ENCODE data around the gene RAVER1. TPM values are rescaled to one million over a fixed set of nuclear protein-coding genes. Genes with fewer than 3 reads are reported as not detected.

The RAVER1 gene
- total and polyA plus RNA-seq, 9 of the 15 experiments (the other 6 are each of a cell fraction or from before 2014, with no cell fraction given) = 0.06 to 113 (median 7.0) TPM

DNA sequence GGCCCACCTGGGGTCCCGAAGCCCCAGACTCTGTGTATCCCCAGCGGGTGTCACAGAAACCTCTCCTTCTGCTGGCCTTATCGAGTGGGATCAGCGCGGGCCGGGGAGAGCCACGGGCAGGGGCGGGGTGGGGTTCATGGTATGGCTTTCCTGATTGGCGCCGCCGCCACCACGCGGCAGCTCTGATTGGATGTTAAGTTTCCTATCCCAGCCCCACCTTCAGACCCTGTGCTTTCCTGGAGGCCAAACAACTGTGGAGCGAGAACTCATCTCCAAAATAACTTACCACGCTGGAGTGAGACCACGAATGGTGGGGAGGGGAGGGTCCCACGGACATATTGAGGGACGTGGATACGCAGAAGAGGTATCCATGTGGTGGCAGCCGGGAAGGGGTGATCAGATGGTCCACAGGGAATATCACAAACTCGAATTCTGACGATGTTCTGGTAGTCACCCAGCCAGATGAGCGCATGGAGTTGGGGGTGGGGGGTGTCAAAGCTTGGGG is 44.6 kb downstream of the RAVER1 start (continued):
- TF ChIP-seq NRF1 (conservative IDR thresholded peaks at IDR 0.05 in 1 of 2, IDR thresholded peaks at IDR 0.05 in 1 of 2) (no peak), ZNF282 (CRISPR knock-in tag; IDR thresholded peaks at IDR 0.05) (no peak), E2F1 (CRISPR knock-in tag; IDR thresholded peaks at IDR 0.05) (0 out of 2 replicates have a peak, but pooled peaks have one; percentile 4), SMAD3 (CRISPR knock-in tag; conservative IDR thresholded peaks at IDR 0.05) (no peak), UBTF (IDR thresholded peaks at IDR 0.05; ENCODE audit: borderline replicate concordance in 1 of 2, low read depth in 2 of 2, low read length in 2 of 2) (no peak), TEAD1 (CRISPR knock-in tag; IDR thresholded peaks at IDR 0.05) (no peak), MEF2A (IDR thresholded peaks at IDR 0.05; ENCODE audit: control insufficient read depth, low read depth, low read length) (no peak), PHF21A (IDR thresholded peaks at IDR 0.05; ENCODE audit: borderline replicate concordance, low read depth) (no peak), NONO (IDR thresholded peaks at IDR 0.05; ENCODE audit: low read depth in 2 of 2, low read length in 1 of 2) (no peak), PATZ1 (CRISPR knock-in tag; IDR thresholded peaks at IDR 0.05; ENCODE audit: borderline replicate concordance) (no peak), NCOA2 (IDR thresholded peaks at IDR 0.05; ENCODE audit: partially characterized antibody in 2 of 2) (no peak)
- TF ChIP-seq, protein P1, sequence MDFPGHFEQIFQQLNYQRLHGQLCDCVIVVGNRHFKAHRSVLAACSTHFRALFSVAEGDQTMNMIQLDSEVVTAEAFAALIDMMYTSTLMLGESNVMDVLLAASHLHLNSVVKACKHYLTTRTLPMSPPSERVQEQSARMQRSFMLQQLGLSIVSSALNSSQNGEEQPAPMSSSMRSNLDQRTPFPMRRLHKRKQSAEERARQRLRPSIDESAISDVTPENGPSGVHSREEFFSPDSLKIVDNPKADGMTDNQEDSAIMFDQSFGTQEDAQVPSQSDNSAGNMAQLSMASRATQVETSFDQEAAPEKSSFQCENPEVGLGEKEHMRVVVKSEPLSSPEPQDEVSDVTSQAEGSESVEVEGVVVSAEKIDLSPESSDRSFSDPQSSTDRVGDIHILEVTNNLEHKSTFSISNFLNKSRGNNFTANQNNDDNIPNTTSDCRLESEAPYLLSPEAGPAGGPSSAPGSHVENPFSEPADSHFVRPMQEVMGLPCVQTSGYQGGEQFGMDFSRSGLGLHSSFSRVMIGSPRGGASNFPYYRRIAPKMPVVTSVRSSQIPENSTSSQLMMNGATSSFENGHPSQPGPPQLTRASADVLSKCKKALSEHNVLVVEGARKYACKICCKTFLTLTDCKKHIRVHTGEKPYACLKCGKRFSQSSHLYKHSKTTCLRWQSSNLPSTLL (IDR thresholded peaks at IDR 0.05) = no peak
- TF ChIP-seq, protein P2, sequence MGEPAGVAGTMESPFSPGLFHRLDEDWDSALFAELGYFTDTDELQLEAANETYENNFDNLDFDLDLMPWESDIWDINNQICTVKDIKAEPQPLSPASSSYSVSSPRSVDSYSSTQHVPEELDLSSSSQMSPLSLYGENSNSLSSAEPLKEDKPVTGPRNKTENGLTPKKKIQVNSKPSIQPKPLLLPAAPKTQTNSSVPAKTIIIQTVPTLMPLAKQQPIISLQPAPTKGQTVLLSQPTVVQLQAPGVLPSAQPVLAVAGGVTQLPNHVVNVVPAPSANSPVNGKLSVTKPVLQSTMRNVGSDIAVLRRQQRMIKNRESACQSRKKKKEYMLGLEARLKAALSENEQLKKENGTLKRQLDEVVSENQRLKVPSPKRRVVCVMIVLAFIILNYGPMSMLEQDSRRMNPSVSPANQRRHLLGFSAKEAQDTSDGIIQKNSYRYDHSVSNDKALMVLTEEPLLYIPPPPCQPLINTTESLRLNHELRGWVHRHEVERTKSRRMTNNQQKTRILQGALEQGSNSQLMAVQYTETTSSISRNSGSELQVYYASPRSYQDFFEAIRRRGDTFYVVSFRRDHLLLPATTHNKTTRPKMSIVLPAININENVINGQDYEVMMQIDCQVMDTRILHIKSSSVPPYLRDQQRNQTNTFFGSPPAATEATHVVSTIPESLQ (CRISPR knock-in tag; IDR thresholded peaks at IDR 0.05) = peak; percentile 36; the same call in 1 of the 2 replicates
- TF ChIP-seq, protein P3, sequence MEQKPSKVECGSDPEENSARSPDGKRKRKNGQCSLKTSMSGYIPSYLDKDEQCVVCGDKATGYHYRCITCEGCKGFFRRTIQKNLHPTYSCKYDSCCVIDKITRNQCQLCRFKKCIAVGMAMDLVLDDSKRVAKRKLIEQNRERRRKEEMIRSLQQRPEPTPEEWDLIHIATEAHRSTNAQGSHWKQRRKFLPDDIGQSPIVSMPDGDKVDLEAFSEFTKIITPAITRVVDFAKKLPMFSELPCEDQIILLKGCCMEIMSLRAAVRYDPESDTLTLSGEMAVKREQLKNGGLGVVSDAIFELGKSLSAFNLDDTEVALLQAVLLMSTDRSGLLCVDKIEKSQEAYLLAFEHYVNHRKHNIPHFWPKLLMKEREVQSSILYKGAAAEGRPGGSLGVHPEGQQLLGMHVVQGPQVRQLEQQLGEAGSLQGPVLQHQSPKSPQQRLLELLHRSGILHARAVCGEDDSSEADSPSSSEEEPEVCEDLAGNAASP (IDR thresholded peaks at IDR 0.05) = no peak
- TF ChIP-seq, protein P4, sequence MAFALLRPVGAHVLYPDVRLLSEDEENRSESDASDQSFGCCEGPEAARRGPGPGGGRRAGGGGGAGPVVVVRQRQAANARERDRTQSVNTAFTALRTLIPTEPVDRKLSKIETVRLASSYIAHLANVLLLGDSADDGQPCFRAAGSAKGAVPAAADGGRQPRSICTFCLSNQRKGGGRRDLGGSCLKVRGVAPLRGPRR (CRISPR knock-in tag; IDR thresholded peaks at IDR 0.05) = no peak

Measured in K562 (cell line).